SH-SY5Y (cell line): ENCODE data around the gene P2RY11.

Source experiments
- GATA2 ChIP-seq: IDR thresholded peaks from 2 replicates; pipeline ENCODE4 v1.6.1; 2011; ENCODE audit warnings: mild to moderate bottlenecking, low read depth, low read length
- GATA3 ChIP-seq: IDR thresholded peaks from 2 replicates; pipeline ENCODE4 v1.6.1; 2011; ENCODE audit warnings: low read depth, mild to moderate bottlenecking, low read length, moderate library complexity

- TF ChIP-seq GATA3 = no peak
- TF ChIP-seq GATA2 = no peak
These were observed 19.4 kb upstream of the P2RY11 start for GRCh38 chr19:10091895-10092641.
